ENCODE data around the gene BEST4.

BEST4 gene

GRCh38 chr1:44792736-44793502 lies 4.9 kb upstream of the BEST4 start:
- TF ChIP-seq CTCF (IDR thresholded peaks at IDR 0.05; ENCODE audit: control extremely low read depth, extremely low read depth, low read depth, missing control alignments), result no peak
- no peak for DNase-seq (ENCODE audit: extremely low spot score)
- ChIA-PET POLR2A (interaction anchor here (0.6 to 1.6 kb wide), 5 partner anchors 10 to 287 kb away, joined by 3 to 6 read pairs (median 3); no protein-coding TSS in a partner anchor), CTCF (interaction anchor here (0.7 to 2.6 kb wide), 28 partner anchors 9 to 776 kb away, joined by 3 to 21 read pairs (median 4); partner anchors contain the start of genes BTBD19, DYNLT4, HECTD3 and PTCH2)

DNA sequence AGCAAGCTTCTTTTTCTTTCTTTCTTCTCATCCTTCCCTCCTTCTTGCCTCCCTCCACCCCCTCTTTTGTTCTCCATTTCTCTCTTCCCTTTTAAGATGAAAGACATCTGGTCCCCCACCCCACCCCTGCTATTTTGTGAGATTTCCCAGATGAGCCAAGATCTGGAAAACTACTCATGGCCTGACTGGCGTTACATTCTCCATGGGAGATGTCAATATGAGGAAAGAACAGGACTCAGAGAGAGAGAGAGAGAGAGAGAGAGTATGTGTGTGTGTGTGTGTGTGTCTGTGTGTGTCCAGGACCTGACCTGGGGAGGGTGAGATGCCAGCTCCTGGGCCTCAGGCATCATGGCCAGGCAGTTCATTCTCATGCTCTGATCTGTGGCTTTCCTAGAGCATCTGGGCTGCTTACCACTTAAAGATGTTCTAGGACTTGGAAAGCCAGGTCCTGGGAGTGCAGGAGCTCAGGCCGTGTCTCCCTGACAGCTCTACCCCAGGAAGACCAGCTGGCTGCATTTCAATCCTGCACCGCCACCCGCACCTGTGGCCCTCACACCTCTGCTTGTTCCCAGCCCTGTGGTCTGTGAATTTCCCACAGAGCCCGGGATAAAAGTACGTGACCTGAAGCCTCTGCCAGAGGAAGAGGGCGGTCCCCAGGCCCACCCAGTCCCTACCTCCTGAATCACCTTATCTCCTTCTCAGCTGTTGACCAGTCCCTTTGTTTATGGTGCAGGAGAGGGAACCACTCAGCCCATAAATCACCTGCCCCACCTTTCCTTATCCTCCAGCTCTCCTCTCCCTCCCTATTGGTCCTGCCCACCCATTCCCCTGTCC lies 3.2 kb upstream of the BEST4 start:
- no peak for TF ChIP-seq CTCF (IDR thresholded peaks at IDR 0.05; ENCODE audit: control extremely low read depth, extremely low read depth, low read depth, missing control alignments)
- ChIA-PET CTCF (interaction anchor here (1.0 to 8.0 kb wide), 8 partner anchors 8 to 702 kb away, joined by 3 to 98 read pairs (median 4); partner anchors contain the start of genes PLK3, RNU5D-1 and RPS8), POLR2A (interaction anchor here (0.6 to 3.1 kb wide), 7 partner anchors 9 to 729 kb away, joined by 3 to 13 read pairs (median 11); partner anchors contain the start of genes PLK3 and RPS8)
- no peak for DNase-seq (ENCODE audit: extremely low spot score)

DNA sequence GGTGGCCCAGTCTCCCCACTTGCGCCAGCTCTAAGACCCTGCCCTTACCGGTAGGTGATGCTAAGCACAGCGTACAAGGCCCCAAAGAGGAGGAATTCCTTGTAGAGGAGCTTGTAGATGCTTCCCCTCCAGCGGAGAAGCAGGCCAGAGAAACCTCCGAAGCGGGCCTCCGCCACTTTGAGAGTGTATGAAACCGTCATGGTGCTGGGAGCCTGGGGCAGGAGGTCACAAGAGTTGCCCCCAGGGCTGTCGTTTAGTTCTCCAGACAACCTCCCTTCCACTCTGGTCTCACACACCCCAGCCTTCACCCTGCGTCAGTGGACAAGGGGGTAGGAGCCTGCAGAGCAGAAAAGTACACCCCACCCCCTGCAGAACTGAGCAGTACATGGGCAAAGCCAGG lies 464 bp downstream of the BEST4 start:
- CTCF ChIA-PET, result interaction anchor here (0.9 to 8.0 kb wide), 10 partner anchors 8 to 706 kb away, joined by 3 to 98 read pairs (median 6); partner anchors contain the start of genes BTBD19, DYNLT4, PLK3 and RNU5D-1
- no peak for DNase-seq (ENCODE audit: extremely low spot score)
- TF ChIP-seq CTCF (IDR thresholded peaks at IDR 0.05; ENCODE audit: control extremely low read depth, extremely low read depth, low read depth, missing control alignments), result no peak
- POLR2A ChIA-PET, result interaction anchor here (2.1 to 2.6 kb wide), 3 partner anchors 12 to 66 kb away, joined by 8 to 11 read pairs (median 9); partner anchors contain the start of gene RPS8

DNA sequence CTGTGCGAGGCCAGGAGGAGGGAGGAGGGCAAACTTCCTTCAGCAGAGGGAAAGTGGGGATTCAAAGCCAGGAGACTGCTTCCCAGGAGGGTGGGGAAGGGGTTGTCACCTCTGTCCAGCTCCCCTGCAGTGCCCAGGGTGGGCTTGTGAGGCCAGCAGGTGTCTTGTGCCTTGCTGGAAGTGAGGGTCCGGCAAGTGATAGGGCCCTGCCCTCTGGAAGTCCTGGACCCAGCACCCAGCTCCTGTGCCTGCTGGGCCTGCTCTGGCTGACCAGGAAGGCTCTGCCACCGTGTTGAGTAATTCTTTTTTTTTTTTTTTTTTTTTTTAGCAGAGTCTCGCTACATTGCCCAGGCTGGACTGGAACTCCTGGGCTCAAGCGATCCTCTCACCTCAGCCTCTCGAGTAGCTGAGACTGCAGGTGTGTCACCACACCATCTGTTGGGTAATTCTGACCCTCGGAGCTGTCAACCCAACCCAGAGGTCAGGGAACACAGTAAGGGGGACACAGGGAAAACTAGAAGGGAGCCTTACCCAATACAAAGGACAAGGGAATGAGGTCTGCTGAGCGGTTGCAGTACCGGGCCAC lies 1.0 kb downstream of the BEST4 start:
- no peak for DNase-seq (ENCODE audit: extremely low spot score)
- ChIA-PET CTCF (interaction anchor here (0.7 to 8.0 kb wide), 13 partner anchors 9 to 513 kb away, joined by 3 to 98 read pairs (median 4); partner anchors contain the start of genes BTBD19, DYNLT4, HECTD3 and PLK3), POLR2A (interaction anchor here (2.1 to 2.6 kb wide), 3 partner anchors 11 to 65 kb away, joined by 8 to 11 read pairs (median 9); partner anchors contain the start of gene RPS8)
- no peak for TF ChIP-seq CTCF (IDR thresholded peaks at IDR 0.05; ENCODE audit: control extremely low read depth, extremely low read depth, low read depth, missing control alignments)

- POLR2A ChIA-PET, result interaction anchor here (0.9 to 2.6 kb wide), 4 partner anchors 10 to 65 kb away, joined by 4 to 11 read pairs (median 8); partner anchors contain the start of gene PLK3
- peak; percentile 80 for DNase-seq (ENCODE audit: extremely low spot score)
- TF ChIP-seq CTCF (IDR thresholded peaks at IDR 0.05; ENCODE audit: control extremely low read depth, extremely low read depth, low read depth, missing control alignments), result peak; percentile 91
Observed at GRCh38 chr1:44786138-44786840, 1.7 kb downstream of the BEST4 start.

More at GRCh38 chr1:44786138-44786840, 1.7 kb downstream of the BEST4 start:
- CTCF ChIA-PET, result interaction anchor here (0.7 to 8.0 kb wide), 16 partner anchors 9 to 514 kb away, joined by 3 to 98 read pairs (median 4); partner anchors contain the start of genes BTBD19, DYNLT4, HECTD3 and PLK3
